ENCODE measurements around the gene YWHAE.
A peak's percentile ranks its signal among the peaks of the same experiment; 100 is the strongest.
"Not testable (repeated sequence)": the region's sequence is repeated elsewhere in the genome, so short reads cannot be mapped to it uniquely, and the experiment has no call there.

YWHAE gene

GRCh38 chr17:1324201-1324771 is 75.7 kb downstream of the YWHAE start:
- DNase-seq = no peak

- no peak for DNase-seq
These were observed 76.7 kb downstream of the YWHAE start for GRCh38 chr17:1323336-1323735.

GRCh38 chr17:1322480-1322879 is 77.5 kb downstream of the YWHAE start:
- DNase-seq = no peak

GRCh38 chr17:1322014-1322428 is 78.0 kb downstream of the YWHAE start:
- no peak for DNase-seq

- DNase-seq = no peak
These were observed 84.1 kb downstream of the YWHAE start for GRCh38 chr17:1315891-1316403.

- DNase-seq = no peak
These were observed 84.6 kb downstream of the YWHAE start for GRCh38 chr17:1315409-1315808.

GRCh38 chr17:1313270-1314005 is 86.6 kb downstream of the YWHAE start:
- DNase-seq = no peak

- no peak for DNase-seq
These were observed 87.7 kb downstream of the YWHAE start for GRCh38 chr17:1312261-1312870.

GRCh38 chr17:1307829-1308228 is 92.2 kb downstream of the YWHAE start:
- DNase-seq = not testable (repeated sequence)

GRCh38 chr17:1304962-1305563 is 95.0 kb downstream of the YWHAE start:
- DNase-seq = no peak

GRCh38 chr17:1304522-1304921 is 95.5 kb downstream of the YWHAE start:
- DNase-seq = no peak

GRCh38 chr17:1302761-1303160 is 97.3 kb downstream of the YWHAE start:
- DNase-seq = no peak

GRCh38 chr17:1301546-1301945 is 98.5 kb downstream of the YWHAE start:
- DNase-seq = no peak

GRCh38 chr17:1300371-1300905 is 99.6 kb downstream of the YWHAE start:
- DNase-seq = no peak

GRCh38 chr17:1299552-1300370 is 100.3 kb downstream of the YWHAE start:
- no peak for DNase-seq

- peak; percentile 29 for DNase-seq
These were observed 101.4 kb downstream of the YWHAE start for GRCh38 chr17:1298606-1299005.

All from CD4-positive, alpha-beta T cell treated with Interleukin-10 for 1 hour (primary cell).